Effector memory CD8-positive, alpha-beta T cell (primary cell): ENCODE data around the gene GABPB1.
"Not testable (repeated sequence)": the region's sequence is repeated elsewhere in the genome, so short reads cannot be mapped to it uniquely, and the experiment has no call there.

Source experiments
- ATAC-seq: fragments of 150-1000 bp; cut with Tn5 transposase; replicated peaks from 2 replicates; pipeline ENCODE4 v1.10.0; 2021; ENCODE audit warnings: mild to moderate bottlenecking, moderate library complexity
- DNase-seq, 3 experiments: peaks; one replicate each; pipeline ENCODE4 v3.0.0; 2021
- H3K27ac Mint-ChIP-seq, 2 donors: one replicate each; pipeline ENCODE4 v1.8.0; 2022; ENCODE audit warnings: mild to moderate bottlenecking in 2 of 2, mixed read lengths in 2 of 2, moderate library complexity in 2 of 2
- H3K27me3 Mint-ChIP-seq, 2 donors: one replicate each; pipeline ENCODE4 v1.8.0; 2022; ENCODE audit warnings: mixed read lengths in 2 of 2
- H3K36me3 Mint-ChIP-seq: one replicate; pipeline ENCODE4 v1.8.0; 2022; ENCODE audit warnings: mild to moderate bottlenecking, moderate library complexity, mixed read lengths; ENCODE audit not compliant: insufficient read depth
- H3K4me1 Mint-ChIP-seq, 2 donors: one replicate each; pipeline ENCODE4 v1.8.0; 2022; ENCODE audit warnings: low read depth in 2 of 2, mixed read lengths in 2 of 2
- H3K4me3 Mint-ChIP-seq, 2 donors: one replicate each; pipeline ENCODE4 v1.8.0; 2022; ENCODE audit warnings: mild to moderate bottlenecking in 2 of 2, mixed read lengths in 2 of 2, moderate library complexity in 2 of 2
- H3K9me3 Mint-ChIP-seq, 2 donors: one replicate each; pipeline ENCODE4 v1.8.0; 2022; ENCODE audit warnings: mixed read lengths in 2 of 2
- total RNA-seq, 9 experiments: gene quantifications; one replicate each; lab custom pipeline; 2026; lab: John Stamatoyannopoulos, UW

Gene GABPB1
- total RNA-seq: 26.2 to 158 (median 52.2) reads per million in 9 experiments

- Mint-ChIP-seq H3K4me3 (peak within 1 kb of the TSS; percentile 91 to 95), H3K36me3 (peaks cover 64% of the 10 kb centered on the region), H3K27ac (peak within 1 kb of the TSS; percentile 99), H3K4me1 (peaks cover 41 to 49% of the 10 kb centered on the region in 2 donors), H3K9me3 (no peaks in the 10 kb centered on the region), H3K27me3 (no peaks in the 10 kb centered on the region)
- peak; percentile 80 to 85 (median 83) for DNase-seq
- peak; percentile 53 for ATAC-seq
Measured at GRCh38 chr15:50354838-50355618, at the start of gene GABPB1. TSS of gene GABPB1 (minus strand) at chr15:50355198. CDS start at chr15:50309798, 45,400 bp downstream.

GRCh38 chr15:50391561-50391960, 36.6 kb upstream of the GABPB1 start:
- not testable (repeated sequence) for H3K4me1 Mint-ChIP-seq, H3K9me3 Mint-ChIP-seq, H3K4me3 Mint-ChIP-seq, H3K27ac Mint-ChIP-seq, ATAC-seq, H3K27me3 Mint-ChIP-seq, H3K36me3 Mint-ChIP-seq, DNase-seq

- no peaks in the 10 kb centered on the region for H3K4me1 Mint-ChIP-seq
- no peak overlapping the region for H3K4me3 Mint-ChIP-seq
- H3K9me3 Mint-ChIP-seq: no peaks in the 10 kb centered on the region
- DNase-seq (no peak), ATAC-seq (no peak)
- H3K36me3 Mint-ChIP-seq: no peaks in the 10 kb centered on the region
- no peak overlapping the region for H3K27ac Mint-ChIP-seq
- H3K27me3 Mint-ChIP-seq: no peaks in the 10 kb centered on the region
Measured at GRCh38 chr15:50390554-50391264, 35.7 kb upstream of the GABPB1 start.

- H3K36me3 Mint-ChIP-seq, H3K9me3 Mint-ChIP-seq, H3K4me1 Mint-ChIP-seq, H3K4me3 Mint-ChIP-seq, DNase-seq, ATAC-seq, H3K27ac Mint-ChIP-seq, H3K27me3 Mint-ChIP-seq: not testable (repeated sequence)
Measured at GRCh38 chr15:50382408-50382807, 27.4 kb upstream of the GABPB1 start.

- Mint-ChIP-seq H3K36me3 (no peaks in the 10 kb centered on the region), H3K27ac (no peak overlapping the region), H3K27me3 (no peaks in the 10 kb centered on the region), H3K4me1 (no peaks in the 10 kb centered on the region), H3K4me3 (no peak overlapping the region), H3K9me3 (no peaks in the 10 kb centered on the region)
- ATAC-seq (no peak), DNase-seq (no peak)
Measured at GRCh38 chr15:50381438-50381837, 26.4 kb upstream of the GABPB1 start.

GRCh38 chr15:50380089-50380488, 25.1 kb upstream of the GABPB1 start:
- Mint-ChIP-seq H3K27ac (no peak overlapping the region), H3K27me3 (no peaks in the 10 kb centered on the region), H3K9me3 (no peaks in the 10 kb centered on the region), H3K4me1 (no peaks in the 10 kb centered on the region), H3K4me3 (no peak overlapping the region), H3K36me3 (no peaks in the 10 kb centered on the region)
- no peak for ATAC-seq
- no peak for DNase-seq

GRCh38 chr15:50379413-50379812, 24.4 kb upstream of the GABPB1 start:
- not testable (repeated sequence) for DNase-seq, ATAC-seq, H3K4me3 Mint-ChIP-seq, H3K4me1 Mint-ChIP-seq, H3K9me3 Mint-ChIP-seq, H3K27ac Mint-ChIP-seq, H3K27me3 Mint-ChIP-seq, H3K36me3 Mint-ChIP-seq

- Mint-ChIP-seq H3K4me1 (no peaks in the 10 kb centered on the region), H3K36me3 (no peaks in the 10 kb centered on the region), H3K27me3 (no peaks in the 10 kb centered on the region), H3K9me3 (no peaks in the 10 kb centered on the region), H3K4me3 (no peak overlapping the region), H3K27ac (no peak overlapping the region)
- no peak for ATAC-seq
- DNase-seq: no peak
Measured at GRCh38 chr15:50378776-50379175, 23.8 kb upstream of the GABPB1 start.

GRCh38 chr15:50377867-50378751, 23.1 kb upstream of the GABPB1 start:
- Mint-ChIP-seq H3K27me3 (no peaks in the 10 kb centered on the region), H3K4me3 (no peak overlapping the region), H3K4me1 (no peaks in the 10 kb centered on the region), H3K27ac (peak overlapping the region in 1 of 2 donors; percentile 1), H3K9me3 (no peaks in the 10 kb centered on the region), H3K36me3 (no peaks in the 10 kb centered on the region)
- DNase-seq: no peak
- ATAC-seq: no peak

- not testable (repeated sequence) for H3K9me3 Mint-ChIP-seq
Measured at GRCh38 chr15:50369564-50369963, 14.6 kb upstream of the GABPB1 start.

GRCh38 chr15:50365971-50366370, 11.0 kb upstream of the GABPB1 start:
- Mint-ChIP-seq H3K4me3 (no peak overlapping the region), H3K4me1 (peaks cover 4 to 20% of the 10 kb centered on the region in 2 donors), H3K27ac (peak overlapping the region in 1 of 2 donors; percentile 44), H3K36me3 (peaks cover 17% of the 10 kb centered on the region), H3K9me3 (no peaks in the 10 kb centered on the region), H3K27me3 (no peaks in the 10 kb centered on the region)
- DNase-seq (no peak), ATAC-seq (no peak)

More at GRCh38 chr15:50369564-50369963, 14.6 kb upstream of the GABPB1 start:
- not testable (repeated sequence) for H3K4me3 Mint-ChIP-seq, H3K36me3 Mint-ChIP-seq, H3K4me1 Mint-ChIP-seq, ATAC-seq, DNase-seq, H3K27me3 Mint-ChIP-seq
- H3K27ac Mint-ChIP-seq: peak overlapping the region in 1 of 2 donors; percentile 29

- ATAC-seq (no peak), DNase-seq (no peak)
- Mint-ChIP-seq H3K4me3 (no peak overlapping the region), H3K9me3 (no peaks in the 10 kb centered on the region), H3K27me3 (no peaks in the 10 kb centered on the region), H3K36me3 (peaks cover 19% of the 10 kb centered on the region), H3K4me1 (peaks cover 4 to 20% of the 10 kb centered on the region in 2 donors), H3K27ac (peak overlapping the region in 1 of 2 donors; percentile 44)
Measured at GRCh38 chr15:50365570-50365969, 10.6 kb upstream of the GABPB1 start.

- H3K9me3 Mint-ChIP-seq: no peaks in the 10 kb centered on the region
- peak overlapping the region in 1 of 2 donors; percentile 69 for H3K27ac Mint-ChIP-seq
Measured at GRCh38 chr15:50363612-50364011, 8.6 kb upstream of the GABPB1 start.

More at GRCh38 chr15:50363612-50364011, 8.6 kb upstream of the GABPB1 start:
- no peaks in the 10 kb centered on the region for H3K27me3 Mint-ChIP-seq
- H3K4me3 Mint-ChIP-seq: no peak overlapping the region
- H3K36me3 Mint-ChIP-seq: peaks cover 18% of the 10 kb centered on the region
- DNase-seq (no peak), ATAC-seq (no peak)
- H3K4me1 Mint-ChIP-seq: peaks cover 7 to 20% of the 10 kb centered on the region in 2 donors
